BE2C (cell line): ENCODE measurements around the gene OR8K3.

Experiments used
- DNase-seq: peaks from one replicate; pipeline ENCODE4 v3.0.0-alpha.2; 2020
- H3K27me3 ChIP-seq: fragments of 250-450 bp; sonication (Bioruptor Pico); 2 replicates; pipeline ENCODE4 v1.5.1; 2020; ENCODE audit warnings: mild to moderate bottlenecking
- H3K36me3 ChIP-seq: fragments of 250-450 bp; sonication (Bioruptor Pico); 2 replicates; pipeline ENCODE4 v1.5.1; 2020; ENCODE audit warnings: mild to moderate bottlenecking
- H3K4me1 ChIP-seq: fragments of 250-450 bp; sonication (Bioruptor Pico); 2 replicates; pipeline ENCODE4 v1.5.1; 2020
- H3K4me3 ChIP-seq: 2 replicates; pipeline ENCODE4 v1.5.1; 2011; ENCODE audit warnings: low read depth, low read length
- H3K9me3 ChIP-seq: fragments of 250-450 bp; sonication (Bioruptor Pico); 2 replicates; pipeline ENCODE4 v1.5.1; 2020
- TF ChIP-seq, protein P1 (sequence below): IDR thresholded peaks from 2 replicates; pipeline ENCODE4 v1.5.1; 2012; ENCODE audit warnings: mild to moderate bottlenecking, low read depth, low read length

OR8K3 gene

DNA sequence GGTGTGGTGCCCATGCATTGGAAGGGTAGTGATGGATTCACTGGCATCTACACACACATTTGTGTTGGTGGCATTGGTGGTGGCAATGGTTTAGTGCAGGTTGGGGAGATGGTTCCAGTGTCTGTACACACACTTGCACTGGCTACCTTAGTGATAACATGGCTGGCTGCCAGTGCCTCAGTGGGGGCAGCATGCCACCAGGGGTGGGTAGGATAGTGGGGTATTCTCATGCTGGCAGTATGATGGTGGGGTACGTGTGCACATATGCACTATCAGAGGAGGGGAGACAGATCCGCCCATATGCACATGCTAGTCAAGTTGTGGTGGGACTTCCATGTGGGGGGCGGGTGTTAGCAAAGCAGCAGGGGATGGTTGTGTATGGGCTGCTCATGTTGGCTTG, 7.1 kb upstream of the OR8K3 start:
- H3K4me1 ChIP-seq, result no peaks in the 10 kb centered on the region
- no peaks in the 10 kb centered on the region for H3K36me3 ChIP-seq
- TF ChIP-seq, protein P1, sequence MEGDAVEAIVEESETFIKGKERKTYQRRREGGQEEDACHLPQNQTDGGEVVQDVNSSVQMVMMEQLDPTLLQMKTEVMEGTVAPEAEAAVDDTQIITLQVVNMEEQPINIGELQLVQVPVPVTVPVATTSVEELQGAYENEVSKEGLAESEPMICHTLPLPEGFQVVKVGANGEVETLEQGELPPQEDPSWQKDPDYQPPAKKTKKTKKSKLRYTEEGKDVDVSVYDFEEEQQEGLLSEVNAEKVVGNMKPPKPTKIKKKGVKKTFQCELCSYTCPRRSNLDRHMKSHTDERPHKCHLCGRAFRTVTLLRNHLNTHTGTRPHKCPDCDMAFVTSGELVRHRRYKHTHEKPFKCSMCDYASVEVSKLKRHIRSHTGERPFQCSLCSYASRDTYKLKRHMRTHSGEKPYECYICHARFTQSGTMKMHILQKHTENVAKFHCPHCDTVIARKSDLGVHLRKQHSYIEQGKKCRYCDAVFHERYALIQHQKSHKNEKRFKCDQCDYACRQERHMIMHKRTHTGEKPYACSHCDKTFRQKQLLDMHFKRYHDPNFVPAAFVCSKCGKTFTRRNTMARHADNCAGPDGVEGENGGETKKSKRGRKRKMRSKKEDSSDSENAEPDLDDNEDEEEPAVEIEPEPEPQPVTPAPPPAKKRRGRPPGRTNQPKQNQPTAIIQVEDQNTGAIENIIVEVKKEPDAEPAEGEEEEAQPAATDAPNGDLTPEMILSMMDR, result no peak
- no peak for DNase-seq
- no peaks in the 10 kb centered on the region for H3K9me3 ChIP-seq
- H3K27me3 ChIP-seq, result no peaks in the 10 kb centered on the region
- no peak overlapping the region for H3K4me3 ChIP-seq

DNA sequence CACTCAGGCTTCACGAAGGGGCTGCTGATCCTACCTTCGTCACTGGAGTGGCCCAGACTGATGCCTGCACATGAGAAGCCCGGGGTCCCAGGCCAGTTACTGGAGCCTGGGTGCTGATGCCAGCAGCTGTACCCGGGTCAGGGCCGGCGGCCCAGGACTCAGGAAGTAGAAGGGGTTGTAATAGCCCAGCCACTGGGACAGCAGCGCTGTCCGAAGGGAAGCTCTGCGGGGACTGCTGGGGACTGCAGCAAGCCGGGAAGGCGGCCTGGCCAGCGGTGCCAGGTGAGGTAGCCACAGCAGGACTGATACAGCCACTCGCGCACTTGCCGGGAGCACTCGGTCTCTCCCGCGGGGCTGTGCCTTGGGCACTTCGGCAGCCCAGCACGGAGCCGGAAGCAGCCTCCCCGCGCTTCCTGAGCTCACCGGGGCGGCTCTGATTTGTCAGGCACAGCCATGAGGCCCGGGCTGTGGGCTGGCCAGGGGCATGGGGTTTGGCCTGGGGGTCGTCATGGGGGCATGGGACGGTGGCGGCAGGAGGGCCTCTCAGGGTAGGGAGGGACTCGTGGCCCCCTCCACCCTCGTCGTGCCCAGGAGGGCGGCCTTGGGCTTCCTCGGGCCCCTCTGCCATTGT, 17.0 kb downstream of the OR8K3 start:
- H3K9me3 ChIP-seq, result no peaks in the 10 kb centered on the region
- no peaks in the 10 kb centered on the region for H3K36me3 ChIP-seq
- TF ChIP-seq, protein P1, result no peak
- H3K27me3 ChIP-seq, result no peaks in the 10 kb centered on the region
- no peaks in the 10 kb centered on the region for H3K4me1 ChIP-seq
- DNase-seq, result no peak
- H3K4me3 ChIP-seq, result no peak overlapping the region

DNA sequence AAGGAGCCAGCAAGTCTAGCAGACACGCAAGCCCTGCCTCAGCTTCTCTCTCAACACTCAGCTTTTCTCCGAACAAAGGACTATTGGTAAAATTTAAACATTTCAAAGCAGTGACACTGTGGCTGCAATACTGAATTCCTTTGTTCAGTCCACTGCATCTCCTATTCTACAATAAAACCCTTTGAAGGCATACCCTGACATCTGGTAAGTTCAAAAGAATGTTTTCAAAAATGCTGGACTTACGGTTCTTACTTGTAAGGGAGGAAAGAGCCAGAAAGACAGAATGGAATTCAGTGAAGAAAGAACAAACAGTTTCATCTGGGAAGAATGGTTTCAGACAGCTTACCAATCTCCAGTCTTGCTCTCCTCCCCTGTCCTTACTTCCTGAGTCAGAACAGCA, 18.2 kb downstream of the OR8K3 start:
- H3K36me3 ChIP-seq, result no peaks in the 10 kb centered on the region
- no peak for DNase-seq

DNA sequence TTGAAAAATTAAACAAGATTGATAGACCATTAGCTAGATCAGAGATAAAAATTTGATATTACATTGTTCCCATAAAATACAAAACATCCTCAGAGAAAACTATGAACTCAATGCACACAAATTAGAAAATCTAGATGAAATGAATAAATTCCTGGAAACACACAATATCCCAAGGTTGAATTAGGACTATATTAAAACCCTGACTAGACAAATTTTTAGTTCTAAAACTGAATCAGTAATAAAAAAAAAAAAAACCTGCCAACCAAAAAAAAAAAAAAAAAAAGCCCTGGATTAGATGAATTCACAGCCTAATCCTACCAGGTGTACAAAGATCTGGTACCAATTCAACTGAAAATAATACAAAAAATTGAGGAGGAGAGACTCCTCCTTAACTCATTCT, 25.3 kb downstream of the OR8K3 start:
- no peak for DNase-seq

More for the DNA sequence above, 18.2 kb downstream of the OR8K3 start:
- TF ChIP-seq, protein P1, result no peak
- no peaks in the 10 kb centered on the region for H3K27me3 ChIP-seq
- no peaks in the 10 kb centered on the region for H3K9me3 ChIP-seq
- H3K4me3 ChIP-seq, result no peak overlapping the region
- H3K4me1 ChIP-seq, result no peaks in the 10 kb centered on the region

DNA sequence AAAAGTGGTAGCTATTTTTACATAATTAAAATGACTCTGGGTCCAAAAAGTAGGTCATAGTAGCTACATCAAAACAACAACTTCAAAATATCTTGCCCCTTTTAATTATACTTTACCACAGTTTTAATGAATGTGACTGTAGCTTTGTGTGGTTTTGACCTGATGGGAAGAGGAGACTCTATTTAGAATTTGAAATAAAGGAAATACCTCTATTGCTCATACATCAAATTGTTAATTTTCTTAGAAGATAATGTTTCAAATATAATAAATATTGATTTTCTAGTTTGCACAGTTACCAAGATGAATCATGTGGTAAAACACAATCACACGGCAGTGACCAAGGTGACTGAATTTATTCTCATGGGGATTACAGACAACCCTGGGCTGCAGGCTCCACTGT, 30.8 kb downstream of the OR8K3 start, which contains the start of gene OR8K1:
OR8K1 (plus strand) TSS at position 301 of the 400 bp plus-strand sequence; CDS start at position 301, 0 bp downstream.
- TF ChIP-seq, protein P1, result no peak
- H3K36me3 ChIP-seq, result no peaks in the 10 kb centered on the region

More for the DNA sequence above, 25.3 kb downstream of the OR8K3 start:
- H3K36me3 ChIP-seq, result no peaks in the 10 kb centered on the region
- H3K4me3 ChIP-seq, result no peak overlapping the region
- H3K9me3 ChIP-seq, result no peaks in the 10 kb centered on the region
- H3K4me1 ChIP-seq, result no peaks in the 10 kb centered on the region
- TF ChIP-seq, protein P1, result no peak
- H3K27me3 ChIP-seq, result no peaks in the 10 kb centered on the region

DNA sequence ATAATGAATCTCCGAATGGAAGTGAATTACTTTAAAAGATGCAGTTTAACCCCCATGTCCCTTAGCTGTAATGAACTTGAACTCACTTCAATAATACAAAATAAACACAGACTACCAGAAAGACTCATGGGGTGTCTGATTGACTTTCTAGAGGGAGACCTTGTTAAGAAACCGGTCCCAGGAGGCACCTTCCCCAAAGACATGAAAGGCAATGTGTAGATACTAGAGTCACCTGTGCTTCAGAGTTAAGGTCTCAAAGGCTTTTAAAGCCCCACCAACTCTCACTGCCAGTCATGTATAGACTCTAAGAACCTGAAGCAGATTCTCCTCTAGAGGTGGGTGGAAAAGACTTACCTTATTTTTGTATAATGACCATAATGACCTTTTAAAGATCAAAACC, 39.0 kb downstream of the OR8K3 start, which contains the start of gene OR8J1:
OR8J1 (plus strand) TSS at position 301 of the 400 bp plus-strand sequence. CDS start 5,956 bp downstream, outside the sequence.
- no peak for DNase-seq
- Histone ChIP-seq H3K9me3 (no peaks in the 10 kb centered on the region), H3K27me3 (no peaks in the 10 kb centered on the region), H3K4me3 (no peak within 1 kb of the TSS), H3K4me1 (no peaks in the 10 kb centered on the region), H3K36me3 (no peaks in the 10 kb centered on the region)
- TF ChIP-seq, protein P1, result no peak

More for the DNA sequence above, 30.8 kb downstream of the OR8K3 start, which contains the start of gene OR8K1:
- no peak for DNase-seq
- Histone ChIP-seq H3K9me3 (no peaks in the 10 kb centered on the region), H3K4me1 (no peaks in the 10 kb centered on the region), H3K27me3 (no peaks in the 10 kb centered on the region), H3K4me3 (no peak within 1 kb of the TSS)
